ENCODE data around the gene GRK3.

GRK3 gene

DNA sequence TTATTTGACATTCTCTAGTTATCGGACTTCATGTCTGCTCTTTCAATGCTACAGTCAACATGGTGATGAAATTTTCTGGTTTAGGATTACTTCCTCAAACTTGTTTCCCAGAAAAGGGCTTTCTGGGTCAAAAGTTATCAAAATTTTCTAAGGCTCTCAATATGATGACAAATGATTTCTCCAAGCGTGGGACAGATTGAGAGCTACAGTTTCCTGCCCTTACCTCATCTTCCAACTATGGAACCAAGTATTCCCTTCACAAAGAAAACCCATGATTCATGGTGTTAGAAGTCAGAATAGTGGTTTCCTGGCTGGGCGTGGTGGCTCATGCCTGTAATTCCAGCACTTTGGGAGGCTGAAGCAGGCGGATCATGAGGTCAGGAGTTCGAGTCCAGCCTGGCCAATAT is 195.4 kb downstream of the GRK3 start:
- Histone ChIP-seq H3K4me3 (ENCODE audit: low read length) (no peak overlapping the region), H4K20me1 (ENCODE audit: control insufficient read depth, insufficient read depth, low read depth, low read length) (no peaks in the 10 kb centered on the region), H3K36me3 (ENCODE audit: control insufficient read depth, low read length) (no peaks in the 10 kb centered on the region), H3K79me2 (ENCODE audit: control insufficient read depth, low read length) (no peaks in the 10 kb centered on the region), H3K27me3 (ENCODE audit: control insufficient read depth, low read length) (no peaks in the 10 kb centered on the region), H3K27ac (ENCODE audit: low read depth, low read length) (no peak overlapping the region), H3F3A (ENCODE audit: control insufficient read depth, insufficient read depth) (no peaks in the 10 kb centered on the region), H3K4me2 (ENCODE audit: low read length) (no peak overlapping the region), H3K9me2 (replicated peaks; ENCODE audit: control insufficient read depth, low read length) (no peaks in the 10 kb centered on the region), H3K9me3 (ENCODE audit: control insufficient read depth, insufficient read depth, low read length) (no peaks in the 10 kb centered on the region), H3K4me1 (ENCODE audit: control insufficient read depth, low read length) (no peaks in the 10 kb centered on the region)
- TF ChIP-seq, protein P1, sequence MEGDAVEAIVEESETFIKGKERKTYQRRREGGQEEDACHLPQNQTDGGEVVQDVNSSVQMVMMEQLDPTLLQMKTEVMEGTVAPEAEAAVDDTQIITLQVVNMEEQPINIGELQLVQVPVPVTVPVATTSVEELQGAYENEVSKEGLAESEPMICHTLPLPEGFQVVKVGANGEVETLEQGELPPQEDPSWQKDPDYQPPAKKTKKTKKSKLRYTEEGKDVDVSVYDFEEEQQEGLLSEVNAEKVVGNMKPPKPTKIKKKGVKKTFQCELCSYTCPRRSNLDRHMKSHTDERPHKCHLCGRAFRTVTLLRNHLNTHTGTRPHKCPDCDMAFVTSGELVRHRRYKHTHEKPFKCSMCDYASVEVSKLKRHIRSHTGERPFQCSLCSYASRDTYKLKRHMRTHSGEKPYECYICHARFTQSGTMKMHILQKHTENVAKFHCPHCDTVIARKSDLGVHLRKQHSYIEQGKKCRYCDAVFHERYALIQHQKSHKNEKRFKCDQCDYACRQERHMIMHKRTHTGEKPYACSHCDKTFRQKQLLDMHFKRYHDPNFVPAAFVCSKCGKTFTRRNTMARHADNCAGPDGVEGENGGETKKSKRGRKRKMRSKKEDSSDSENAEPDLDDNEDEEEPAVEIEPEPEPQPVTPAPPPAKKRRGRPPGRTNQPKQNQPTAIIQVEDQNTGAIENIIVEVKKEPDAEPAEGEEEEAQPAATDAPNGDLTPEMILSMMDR (IDR thresholded peaks at IDR 0.05; ENCODE audit: low read depth, low read length, poor library complexity, severe bottlenecking), result no peak
- TF ChIP-seq EZH2phosphoT487 (IDR thresholded peaks at IDR 0.05; ENCODE audit: borderline replicate concordance, low read length), result no peak

- Histone ChIP-seq H3K27ac (ENCODE audit: low read depth, low read length) (no peak overlapping the region), H3K4me3 (ENCODE audit: low read length) (no peak overlapping the region), H3K9me3 (ENCODE audit: control insufficient read depth, insufficient read depth, low read length) (no peaks in the 10 kb centered on the region), H3K27me3 (ENCODE audit: control insufficient read depth, low read length) (no peaks in the 10 kb centered on the region), H4K20me1 (ENCODE audit: control insufficient read depth, insufficient read depth, low read depth, low read length) (no peaks in the 10 kb centered on the region), H3K4me1 (ENCODE audit: control insufficient read depth, low read length) (no peaks in the 10 kb centered on the region), H3K79me2 (ENCODE audit: control insufficient read depth, low read length) (no peaks in the 10 kb centered on the region), H3K4me2 (ENCODE audit: low read length) (no peak overlapping the region), H3K36me3 (ENCODE audit: control insufficient read depth, low read length) (no peaks in the 10 kb centered on the region), H3F3A (ENCODE audit: control insufficient read depth, insufficient read depth) (no peaks in the 10 kb centered on the region), H3K9me2 (replicated peaks; ENCODE audit: control insufficient read depth, low read length) (no peaks in the 10 kb centered on the region)
- TF ChIP-seq, protein P1 (IDR thresholded peaks at IDR 0.05; ENCODE audit: low read depth, low read length, poor library complexity, severe bottlenecking), result no peak
- TF ChIP-seq EZH2phosphoT487 (IDR thresholded peaks at IDR 0.05; ENCODE audit: borderline replicate concordance, low read length), result no peak
Observed at GRCh38 chr22:25760294-25760693, 195.8 kb downstream of the GRK3 start.

DNA sequence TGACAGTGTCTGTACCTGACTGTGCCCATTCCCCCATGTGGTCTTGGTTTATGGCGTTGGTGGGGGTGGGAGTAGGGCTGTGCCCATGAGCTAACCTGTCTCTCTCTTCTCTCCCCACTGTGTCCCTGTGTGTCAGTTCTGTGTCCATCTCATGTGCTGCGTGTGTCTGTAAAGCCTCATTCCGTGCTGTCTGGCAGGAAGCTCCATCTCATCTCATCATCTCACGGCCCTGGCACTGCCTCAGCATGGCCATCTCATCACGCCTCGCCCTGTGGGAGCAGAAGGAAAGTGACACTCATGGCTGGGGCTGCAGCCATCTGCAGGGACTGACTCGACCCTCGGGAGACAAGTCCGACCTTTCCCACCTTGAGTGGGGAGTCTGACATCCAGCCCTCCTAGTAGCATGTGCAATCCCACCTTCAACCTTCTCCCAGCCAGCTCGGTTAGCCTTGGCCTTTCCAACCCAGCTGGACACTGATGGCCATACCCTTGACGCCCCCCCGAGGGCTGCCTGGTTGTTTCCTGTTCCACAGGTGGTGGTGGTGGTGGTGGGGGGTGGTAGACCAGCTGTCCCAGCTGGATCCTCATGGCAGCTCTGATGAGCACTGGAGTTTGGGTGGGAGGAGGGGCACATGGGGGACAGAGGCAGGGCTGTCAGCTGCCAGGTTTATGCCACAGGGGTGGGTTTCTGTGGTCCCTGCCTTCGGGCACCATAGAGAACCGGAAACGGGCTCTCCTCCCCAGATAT is 196.5 kb downstream of the GRK3 start:
- Histone ChIP-seq H3F3A (ENCODE audit: control insufficient read depth, insufficient read depth) (no peaks in the 10 kb centered on the region), H3K4me3 (ENCODE audit: low read length) (no peak overlapping the region), H3K36me3 (ENCODE audit: control insufficient read depth, low read length) (no peaks in the 10 kb centered on the region), H4K20me1 (ENCODE audit: control insufficient read depth, insufficient read depth, low read depth, low read length) (no peaks in the 10 kb centered on the region), H3K27ac (ENCODE audit: low read depth, low read length) (no peak overlapping the region), H3K4me2 (ENCODE audit: low read length) (no peak overlapping the region), H3K79me2 (ENCODE audit: control insufficient read depth, low read length) (no peaks in the 10 kb centered on the region), H3K9me2 (replicated peaks; ENCODE audit: control insufficient read depth, low read length) (no peaks in the 10 kb centered on the region), H3K27me3 (ENCODE audit: control insufficient read depth, low read length) (no peaks in the 10 kb centered on the region), H3K9me3 (ENCODE audit: control insufficient read depth, insufficient read depth, low read length) (no peaks in the 10 kb centered on the region), H3K4me1 (ENCODE audit: control insufficient read depth, low read length) (no peaks in the 10 kb centered on the region)
- no peak for TF ChIP-seq EZH2phosphoT487 (IDR thresholded peaks at IDR 0.05; ENCODE audit: borderline replicate concordance, low read length)
- TF ChIP-seq, protein P1 (IDR thresholded peaks at IDR 0.05; ENCODE audit: low read depth, low read length, poor library complexity, severe bottlenecking), result no peak

All from DOHH2 (cell line).